Stimulated activated CD8-positive, alpha-beta memory T cell treated with anti-CD3 and anti-CD28 coated beads, Interleukin-12 subunit alpha, Interleukin-12 subunit beta, amount 100 ng/mL, for 24 hours (primary cell): ENCODE data around the gene IL1RAPL1.

Source experiments
- DNase-seq: peaks from one replicate; pipeline ENCODE4 v3.0.0-alpha.2; 2020; ENCODE audit errors: extremely low read depth

IL1RAPL1 gene

DNA sequence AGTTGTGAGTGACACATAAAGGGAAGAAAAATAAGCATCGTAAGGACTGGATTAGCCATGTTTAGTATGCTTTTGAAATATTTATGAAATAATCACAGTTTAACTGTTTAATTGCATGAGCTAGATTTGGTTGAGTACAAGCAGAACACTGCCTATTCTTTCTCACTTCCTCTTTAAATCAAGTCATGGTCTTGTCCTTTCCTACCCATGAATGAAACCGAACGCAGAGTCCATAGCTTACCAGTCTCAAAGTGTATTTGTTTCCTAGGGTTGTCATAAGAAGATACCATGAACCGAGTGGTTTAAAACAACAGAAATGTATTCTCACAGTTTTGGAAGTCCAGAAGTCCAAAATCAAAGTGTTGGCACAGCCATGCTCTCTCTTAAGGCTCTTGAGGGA lies 944.1 kb downstream of the IL1RAPL1 start:
- no peak for DNase-seq

DNA sequence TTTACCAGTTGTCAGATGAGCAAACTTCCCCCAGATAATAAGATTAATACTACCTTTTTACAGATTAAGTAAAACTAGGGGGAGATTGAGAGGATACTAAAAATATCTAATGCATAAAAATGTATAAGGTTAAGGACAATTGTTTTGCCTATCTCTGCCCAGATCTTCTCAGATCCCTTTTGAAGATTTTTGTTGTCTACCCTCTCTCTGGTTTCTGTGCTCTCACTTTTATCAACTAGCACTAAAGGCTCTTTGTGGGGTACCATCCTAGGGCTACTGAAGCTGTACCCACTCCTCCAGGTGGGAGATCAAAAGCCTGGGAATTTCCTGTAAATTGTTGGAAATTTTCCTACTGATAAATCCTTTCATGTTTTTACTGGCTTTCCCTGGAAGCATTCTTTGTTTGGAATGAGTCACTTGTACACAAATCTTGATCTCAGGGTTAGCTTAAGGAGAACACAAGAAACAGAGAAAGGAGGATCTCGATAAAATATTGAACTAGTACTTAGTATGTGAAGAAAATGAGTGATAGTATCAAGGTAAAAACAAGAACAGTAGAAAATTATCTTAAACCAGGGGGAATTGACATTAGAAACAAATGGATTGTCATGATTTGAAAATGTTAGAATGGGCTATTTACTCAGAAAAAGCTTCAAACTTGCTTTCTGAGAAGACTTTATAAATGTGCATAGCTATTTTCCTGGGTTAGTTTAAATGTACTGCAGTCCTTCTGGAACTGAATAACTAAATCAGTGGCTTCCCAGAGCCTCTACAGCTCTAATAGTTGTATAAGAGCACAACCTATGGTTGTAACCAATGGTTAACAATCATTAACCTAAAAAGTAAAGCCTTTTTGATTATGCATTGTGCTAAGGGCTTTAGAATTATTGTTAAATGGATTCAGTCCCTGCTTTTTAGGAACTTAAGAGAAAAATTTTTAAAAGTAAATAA lies 948.2 kb downstream of the IL1RAPL1 start:
- DNase-seq: no peak

DNA sequence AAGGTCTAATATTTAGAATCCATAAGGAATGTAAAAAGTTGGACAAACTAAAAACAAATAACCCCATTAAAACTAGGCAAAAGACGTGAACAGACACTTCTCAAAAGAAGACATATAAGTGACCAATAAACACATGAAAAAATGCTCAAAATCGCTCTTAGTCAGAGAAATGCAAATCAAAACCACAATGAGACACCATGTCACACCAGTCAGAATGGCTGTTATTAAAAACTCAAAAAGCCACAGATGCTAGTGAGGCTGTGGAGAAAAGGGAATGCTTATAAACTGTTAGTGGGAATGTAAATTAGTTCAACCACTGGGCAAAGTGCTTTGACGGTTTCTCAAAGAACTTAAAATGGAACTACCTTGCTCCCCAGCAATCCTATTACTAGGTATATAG lies 953.8 kb downstream of the IL1RAPL1 start:
- no peak for DNase-seq

DNA sequence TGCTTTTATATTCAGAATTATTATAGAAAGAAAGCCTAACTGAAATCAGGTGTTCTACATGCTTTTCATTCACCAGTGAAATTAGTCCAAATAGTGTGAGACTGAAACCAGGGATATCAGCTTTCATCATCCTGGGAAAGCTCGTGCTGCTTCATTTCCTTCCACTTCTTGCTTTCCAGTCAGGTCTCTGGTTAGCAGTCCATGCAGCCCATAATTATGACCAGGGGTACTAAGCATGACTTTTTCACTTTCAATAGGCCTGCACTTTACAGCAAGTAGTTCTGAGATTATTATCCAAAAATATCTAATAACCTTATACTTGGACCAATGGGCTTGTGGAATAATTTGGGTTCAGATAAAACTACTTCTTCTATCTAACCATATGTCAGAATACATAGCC lies 954.9 kb downstream of the IL1RAPL1 start:
- DNase-seq: no peak

DNA sequence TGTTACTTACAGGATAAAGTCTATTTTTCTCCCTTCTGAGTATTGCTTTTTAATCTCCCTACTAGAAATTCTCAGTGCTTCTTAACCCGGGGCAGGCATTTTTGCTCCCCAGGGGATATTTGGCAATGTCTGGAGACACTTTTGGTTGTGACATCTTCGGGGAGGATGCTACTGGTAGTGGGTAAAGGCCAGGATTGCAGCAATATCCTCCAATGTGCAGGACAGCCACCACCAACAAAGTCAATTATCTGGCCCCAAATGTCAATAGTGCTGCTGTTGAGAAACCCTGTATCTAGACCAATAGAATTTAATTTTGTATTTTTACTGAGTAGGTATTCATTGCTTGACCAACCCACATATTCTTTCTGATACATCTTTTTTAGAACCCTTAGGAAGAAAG lies 958.6 kb downstream of the IL1RAPL1 start:
- no peak for DNase-seq

DNA sequence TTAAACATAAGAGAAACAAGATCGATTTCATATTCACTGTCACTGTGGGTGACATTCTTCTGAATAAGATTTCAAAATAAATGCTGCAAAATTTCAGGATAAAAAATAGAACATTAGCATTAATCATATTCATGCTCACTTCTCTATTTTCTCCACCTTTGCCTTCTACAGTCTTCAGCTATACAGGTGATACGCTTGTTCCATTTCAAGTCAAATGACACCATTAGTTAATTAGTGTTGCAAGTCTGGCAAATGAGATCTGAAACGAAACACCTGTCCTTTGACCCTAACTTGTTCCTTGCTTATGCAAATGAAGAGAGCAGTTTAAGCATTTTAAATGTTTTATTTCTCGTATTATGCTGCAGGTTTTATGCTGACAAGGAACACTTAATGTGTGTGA lies 960.6 kb downstream of the IL1RAPL1 start:
- no peak for DNase-seq

DNA sequence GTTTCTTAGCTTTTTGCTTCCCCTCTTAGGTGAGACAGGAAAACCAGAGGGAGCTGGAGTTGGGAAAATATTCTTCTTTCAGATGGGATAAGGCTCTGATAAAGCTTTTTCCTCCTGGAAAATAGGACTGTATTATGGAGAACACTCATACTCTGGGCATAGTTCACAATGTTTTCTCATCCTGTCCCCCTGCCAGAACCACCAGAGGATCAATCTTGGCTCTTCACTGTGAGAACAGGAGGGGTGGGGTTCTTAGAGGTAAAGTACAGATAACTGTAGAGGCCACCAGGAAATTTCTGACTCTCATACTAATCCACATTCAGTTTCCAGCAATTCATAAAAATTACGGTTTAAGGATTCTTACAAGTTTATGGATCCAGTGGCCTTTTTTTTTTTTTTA lies 966.3 kb downstream of the IL1RAPL1 start:
- DNase-seq: no peak

DNA sequence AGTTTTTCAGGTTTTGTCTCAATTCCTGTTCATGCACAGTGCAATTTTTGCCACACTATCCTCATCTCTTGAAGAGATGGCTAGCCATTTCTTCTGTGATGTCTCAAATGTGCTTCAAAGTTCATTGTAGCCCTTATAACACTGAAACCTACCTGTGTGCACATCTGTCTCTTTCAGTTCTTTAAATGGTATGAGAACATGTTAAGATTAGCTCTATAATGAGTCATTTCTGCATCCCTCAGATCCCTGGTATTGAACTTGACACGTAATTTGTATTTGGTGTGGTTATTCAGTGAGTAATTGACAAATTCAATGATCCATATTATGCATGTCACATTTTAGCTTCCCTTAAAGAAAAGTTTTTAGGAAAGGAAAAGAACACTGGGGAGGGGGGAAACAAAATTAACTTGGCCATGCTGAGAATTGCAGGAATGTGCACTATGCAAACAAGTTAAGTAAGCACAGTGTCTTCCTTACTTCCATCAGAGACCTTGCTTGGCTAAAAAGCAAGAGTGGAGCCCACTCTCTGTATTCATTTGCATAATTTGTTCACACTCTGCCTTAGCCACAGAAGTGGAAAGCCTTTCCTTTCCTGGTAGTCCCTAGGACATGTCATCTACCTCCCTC lies 968.3 kb downstream of the IL1RAPL1 start:
- DNase-seq: no peak

DNA sequence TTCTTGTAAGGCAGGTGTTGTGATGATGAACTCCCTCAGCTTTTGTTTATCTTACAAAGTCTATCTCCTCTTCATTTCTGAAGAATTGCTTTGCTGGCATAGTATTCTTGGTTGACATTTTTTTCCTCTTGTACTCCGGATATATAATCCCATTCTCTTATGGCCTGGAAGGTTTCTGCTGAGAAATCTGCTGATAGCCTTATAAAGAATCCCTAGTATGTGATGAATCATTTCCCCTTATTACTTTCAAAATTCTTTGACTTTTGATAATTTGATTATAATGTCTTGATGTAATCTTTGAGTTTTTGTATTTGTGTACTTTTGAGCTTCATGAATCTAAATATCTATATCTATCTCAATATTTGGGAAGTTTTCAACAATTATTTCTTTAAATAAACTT lies 972.8 kb downstream of the IL1RAPL1 start:
- no peak for DNase-seq

DNA sequence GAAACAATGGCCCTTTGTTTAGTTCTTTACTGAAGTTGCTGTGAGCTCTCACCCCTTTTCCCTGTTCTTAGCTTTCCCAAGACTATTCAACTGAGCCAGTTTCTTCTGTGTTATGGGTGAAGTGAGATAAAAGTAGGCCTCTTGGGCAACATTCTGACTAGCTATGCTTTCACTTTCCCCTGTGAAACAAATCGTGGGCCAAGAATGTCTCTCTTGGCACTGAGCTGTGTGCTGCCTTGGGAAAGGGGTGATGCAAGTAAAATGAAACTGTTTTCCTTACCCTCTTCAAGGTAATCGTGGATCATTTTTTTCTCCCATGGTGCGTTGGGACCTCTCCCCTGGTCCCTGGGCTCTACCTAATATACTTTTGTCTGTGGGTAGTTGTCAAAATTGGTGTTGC lies 974.2 kb downstream of the IL1RAPL1 start:
- no peak for DNase-seq

DNA sequence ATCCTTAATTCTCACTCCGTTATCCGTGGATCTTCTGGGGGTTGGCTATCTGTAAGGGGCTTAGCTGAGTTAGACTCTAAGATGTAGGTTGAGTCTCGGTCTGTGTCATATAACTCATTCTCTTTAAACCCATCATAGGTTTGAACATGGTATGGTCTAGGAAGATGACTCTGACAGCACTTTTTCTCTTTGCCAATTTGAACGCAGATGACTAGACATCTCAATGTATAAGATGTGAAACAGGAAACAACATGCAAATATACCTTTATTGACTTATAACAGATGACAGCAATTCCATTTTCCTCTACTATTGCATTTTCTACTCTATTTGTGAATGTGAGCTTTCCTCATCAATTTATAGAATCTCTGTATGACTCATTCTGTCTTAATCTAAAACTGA lies 993.3 kb downstream of the IL1RAPL1 start:
- DNase-seq: no peak

DNA sequence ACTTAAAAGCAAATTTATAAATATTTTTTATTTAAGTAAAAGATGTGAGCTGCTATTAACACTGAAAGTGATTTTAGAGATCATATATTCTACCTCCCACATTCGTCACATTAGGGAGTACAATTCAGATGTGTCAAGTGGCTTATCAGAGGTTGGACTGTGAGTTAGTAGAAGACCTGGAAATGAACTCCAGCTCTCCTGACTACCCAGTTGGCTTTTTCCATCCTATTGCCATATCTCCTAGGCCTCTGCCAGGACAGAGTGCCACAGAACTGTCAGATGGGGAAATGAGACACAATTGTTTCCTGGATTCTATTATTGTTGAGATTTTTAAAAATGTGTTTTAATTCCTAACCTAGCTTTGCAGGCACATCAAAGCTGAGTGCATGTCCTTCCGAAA lies 994.0 kb downstream of the IL1RAPL1 start:
- DNase-seq: no peak

DNA sequence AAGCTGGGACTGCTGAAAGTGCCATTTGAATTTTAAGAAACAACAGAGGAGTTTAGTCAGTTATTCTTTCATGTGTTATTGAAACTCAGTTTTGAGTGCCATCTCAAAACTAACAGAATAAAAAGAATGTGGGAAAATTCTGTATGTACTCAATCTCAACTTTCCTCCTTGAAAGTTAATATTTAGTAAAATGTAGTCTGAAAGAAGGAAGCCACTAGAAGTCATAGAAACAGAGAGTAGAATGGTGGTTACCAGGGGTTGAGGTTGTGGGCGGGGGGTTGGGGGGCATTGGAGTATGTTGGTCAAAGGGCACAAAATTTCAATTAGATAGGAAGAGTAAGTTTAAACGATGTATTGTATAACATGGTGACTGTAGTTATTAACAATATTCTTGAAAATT lies 999.9 kb downstream of the IL1RAPL1 start:
- DNase-seq: no peak

DNA sequence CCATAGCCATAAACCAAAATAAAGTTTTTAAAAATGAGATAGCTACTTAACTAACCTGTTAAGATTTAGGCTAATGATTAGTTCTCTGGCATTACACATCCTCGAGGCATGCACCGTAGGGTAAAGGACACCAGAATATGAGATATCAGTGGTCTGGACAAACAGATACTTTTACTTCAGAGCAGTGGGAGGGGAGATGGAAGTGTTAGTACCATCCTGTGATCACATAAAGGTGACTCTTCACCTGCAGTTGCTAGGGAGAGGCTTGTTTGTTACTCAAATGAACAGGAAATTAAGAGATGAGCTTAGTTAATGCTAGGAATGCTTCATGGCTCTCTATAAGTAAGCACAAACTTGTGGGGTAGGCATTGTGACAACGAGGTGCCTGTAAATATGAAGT lies 1003.7 kb downstream of the IL1RAPL1 start:
- DNase-seq: no peak

DNA sequence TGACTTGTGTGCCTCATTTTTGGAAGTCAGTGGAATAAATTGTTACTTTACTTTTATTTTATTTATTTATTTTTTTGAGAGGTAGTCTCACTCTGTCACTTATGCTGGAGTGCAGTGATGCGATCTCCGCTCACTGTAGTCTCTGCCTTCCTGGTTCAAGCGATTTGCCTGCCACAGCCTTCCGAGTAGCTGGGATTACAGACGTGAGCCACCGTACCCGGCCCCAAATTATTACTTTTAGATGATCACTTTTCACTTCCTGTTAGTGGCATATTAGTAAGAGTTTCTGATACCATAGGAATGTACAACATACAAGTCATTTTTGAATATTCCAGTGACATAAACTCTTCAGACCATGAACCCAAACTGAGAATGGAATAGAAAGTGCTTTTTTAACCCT lies 1017.1 kb downstream of the IL1RAPL1 start:
- DNase-seq: no peak

DNA sequence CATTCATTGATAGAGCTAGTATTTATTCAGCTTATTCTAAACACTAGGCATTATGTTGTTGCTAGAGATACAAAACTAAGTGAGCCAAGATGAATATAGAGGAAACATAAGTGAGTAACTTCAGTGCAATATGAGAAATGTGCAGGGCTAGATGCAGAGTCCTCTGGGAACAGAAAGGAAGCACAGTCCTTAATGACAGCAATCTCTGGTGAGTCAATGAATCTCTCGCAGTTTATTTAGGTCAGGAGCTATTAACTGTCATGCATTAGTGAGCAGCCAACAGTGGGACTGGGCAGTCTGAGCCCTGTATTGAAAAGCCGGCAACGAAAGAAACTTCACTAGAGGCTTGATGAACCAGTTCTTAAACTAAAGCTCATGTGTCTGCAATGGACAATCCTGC lies 1030.0 kb downstream of the IL1RAPL1 start:
- no peak for DNase-seq

DNA sequence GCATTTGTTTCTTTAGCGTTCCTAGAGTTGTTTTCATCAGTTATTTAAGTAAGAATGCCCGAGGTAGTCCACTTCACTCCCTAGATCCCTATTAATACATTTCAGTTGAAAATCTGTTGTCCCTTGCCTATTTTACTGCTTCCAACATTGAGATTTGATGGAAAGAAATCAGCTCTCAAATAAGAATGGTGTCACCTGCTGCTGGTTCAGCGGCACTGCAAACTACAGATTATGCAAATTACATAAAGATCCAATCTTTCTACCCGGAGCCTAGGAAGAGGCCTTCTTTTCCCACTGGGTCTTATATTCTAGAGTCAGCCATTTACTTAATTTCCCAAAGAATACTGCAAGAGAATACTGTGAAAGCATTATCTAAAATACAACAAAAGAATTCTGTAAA lies 1030.5 kb downstream of the IL1RAPL1 start:
- no peak for DNase-seq

DNA sequence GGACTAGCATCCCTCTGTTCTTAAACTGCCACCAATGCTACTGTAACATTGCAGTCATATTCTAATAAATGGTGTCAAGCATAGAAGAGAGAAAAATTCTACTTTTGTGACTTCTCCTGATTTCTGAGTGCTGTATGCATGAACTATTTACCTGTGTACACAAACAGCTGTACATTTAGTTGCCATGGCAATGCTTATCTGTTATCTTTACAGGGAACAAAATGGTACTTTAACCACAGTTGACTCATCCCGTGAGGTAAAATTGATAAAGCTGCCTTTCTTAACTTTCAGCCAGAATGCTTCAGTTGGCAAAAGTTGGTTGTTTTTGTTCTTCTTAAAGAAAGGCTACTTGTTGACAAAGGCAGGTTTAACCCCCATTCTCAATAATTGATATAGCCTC lies 1040.6 kb downstream of the IL1RAPL1 start:
- no peak for DNase-seq

DNA sequence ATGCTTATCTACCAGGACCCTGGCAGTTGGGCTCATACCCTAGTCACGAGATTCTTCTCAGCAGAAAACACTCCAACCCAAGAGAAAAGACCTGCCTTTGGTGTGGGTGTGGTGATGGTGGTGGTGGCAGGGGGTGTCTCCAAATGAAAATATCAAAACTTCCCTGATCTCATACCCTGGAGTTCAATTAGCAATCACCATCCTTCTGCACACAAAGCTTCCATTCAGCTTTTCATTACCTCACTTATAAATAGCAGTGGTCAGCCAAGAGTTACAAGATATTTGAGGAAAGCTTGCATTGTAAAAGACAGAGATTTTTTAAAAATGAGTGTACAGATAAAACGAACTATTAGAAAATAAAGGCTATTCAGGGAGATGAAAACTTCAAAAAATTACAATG lies 1047.3 kb downstream of the IL1RAPL1 start:
- no peak for DNase-seq

DNA sequence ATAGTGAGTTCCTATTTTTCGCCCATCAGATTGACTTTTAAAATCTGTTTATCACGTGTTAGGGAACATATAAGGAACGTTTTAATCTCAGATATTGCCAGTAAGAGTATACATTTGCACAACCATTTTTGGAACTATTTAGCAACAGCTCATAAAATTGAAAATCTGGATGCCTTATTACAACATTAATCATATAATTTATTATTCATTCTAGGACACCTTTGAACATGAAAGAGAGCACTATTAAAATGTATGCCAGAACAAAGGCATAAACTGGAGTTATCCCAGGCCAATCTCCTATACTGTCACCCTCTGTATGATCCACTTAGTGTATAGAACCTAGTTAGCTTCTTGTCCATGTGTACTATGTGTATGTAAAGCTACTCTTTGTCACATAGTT lies 1049.1 kb downstream of the IL1RAPL1 start:
- DNase-seq: no peak

DNA sequence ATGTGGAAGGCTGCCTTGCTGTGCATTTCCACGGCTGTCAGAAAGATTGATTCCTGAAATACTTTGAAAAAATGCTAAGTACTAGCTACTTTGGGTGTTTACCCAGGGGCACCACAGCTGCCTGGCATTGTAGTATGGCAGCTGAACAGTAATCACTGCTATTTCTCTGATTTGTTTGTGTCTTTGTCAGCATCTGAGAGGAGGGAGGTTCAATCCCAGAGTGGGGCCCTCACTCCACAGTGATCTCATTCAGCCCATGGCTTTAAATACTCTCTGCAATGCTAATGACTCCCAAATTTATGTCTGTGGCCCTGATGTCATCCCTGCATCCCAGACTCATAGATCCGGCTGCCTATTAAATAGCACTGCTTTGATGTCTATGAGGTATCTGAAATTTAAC lies 1052.9 kb downstream of the IL1RAPL1 start:
- DNase-seq: no peak

DNA sequence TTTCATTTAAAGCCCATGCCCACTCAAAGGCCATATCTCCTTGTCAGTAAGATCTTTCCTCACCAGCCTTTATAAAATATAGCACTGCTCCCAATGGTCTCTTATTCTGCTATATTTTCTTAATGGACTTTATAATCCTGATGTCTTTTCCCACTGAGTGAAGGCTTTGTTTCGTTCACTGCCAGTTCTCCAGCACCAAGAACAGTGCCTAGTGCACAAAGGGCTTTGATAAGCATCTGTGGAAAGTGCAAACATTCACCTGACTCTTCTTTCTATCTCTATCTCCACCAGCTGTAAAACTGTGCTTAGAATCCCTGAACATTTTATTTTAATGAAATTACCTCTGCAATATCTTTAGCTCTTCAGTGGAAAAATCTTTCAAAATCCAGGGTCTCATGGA lies 1054.2 kb downstream of the IL1RAPL1 start:
- DNase-seq: no peak

DNA sequence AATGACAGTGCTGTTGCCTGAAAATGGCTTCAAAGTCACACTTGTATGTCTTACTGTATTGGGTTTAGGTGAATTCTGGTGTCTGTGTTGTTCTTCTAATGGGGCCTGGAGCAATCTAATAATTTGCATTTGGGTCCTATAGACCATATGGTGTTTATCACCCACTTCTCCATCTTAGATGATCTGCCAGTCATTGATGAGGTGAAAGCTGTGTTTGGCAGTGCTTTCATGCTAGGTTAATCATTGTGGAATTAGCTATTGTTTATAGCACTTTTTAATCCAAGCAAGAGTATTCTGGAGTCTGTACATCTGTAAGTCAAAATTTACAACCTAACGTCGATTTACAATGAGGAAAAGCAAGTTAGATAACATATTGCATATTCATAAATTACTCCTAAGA lies 1055.9 kb downstream of the IL1RAPL1 start:
- DNase-seq: no peak
